ENCODE results near the gene PACS2.

The PACS2 gene

GRCh38 chr14:105363847-105364708, 49.5 kb downstream of the PACS2 start:
- H3K4me3 ChIP-seq (ENCODE audit: low read depth, low read length): peak overlapping the region; percentile 23
- no peaks in the 10 kb centered on the region for H3K36me3 ChIP-seq
- DNase-seq: peak; percentile 67
- TF ChIP-seq CTCF (IDR thresholded peaks at IDR 0.05; ENCODE audit: low read depth, low read length): no peak
- peaks cover 4% of the 10 kb centered on the region; the same call in 1 of the 2 replicates for H3K4me1 ChIP-seq
- H3K9me3 ChIP-seq: no peaks in the 10 kb centered on the region
- no peaks in the 10 kb centered on the region for H3K27me3 ChIP-seq

- Histone ChIP-seq H3K9me3 (no peaks in the 10 kb centered on the region), H3K4me1 (peaks cover 4% of the 10 kb centered on the region; the same call in 1 of the 2 replicates), H3K36me3 (no peaks in the 10 kb centered on the region), H3K4me3 (ENCODE audit: low read depth, low read length) (no peak overlapping the region), H3K27me3 (no peaks in the 10 kb centered on the region)
- no peak for DNase-seq
- no peak for TF ChIP-seq CTCF (IDR thresholded peaks at IDR 0.05; ENCODE audit: low read depth, low read length)
These were observed 50.6 kb downstream of the PACS2 start for GRCh38 chr14:105365101-105365500.

- peaks cover 4% of the 10 kb centered on the region; the same call in 1 of the 2 replicates for H3K4me1 ChIP-seq
- no peak for TF ChIP-seq CTCF (IDR thresholded peaks at IDR 0.05; ENCODE audit: low read depth, low read length)
- no peaks in the 10 kb centered on the region for H3K27me3 ChIP-seq
- no peak for DNase-seq
- no peaks in the 10 kb centered on the region for H3K9me3 ChIP-seq
- H3K36me3 ChIP-seq: no peaks in the 10 kb centered on the region
- no peak overlapping the region for H3K4me3 ChIP-seq (ENCODE audit: low read depth, low read length)
These were observed 51.1 kb downstream of the PACS2 start for GRCh38 chr14:105365681-105366080.

GRCh38 chr14:105366386-105367074, 52.0 kb downstream of the PACS2 start:
- no peak for TF ChIP-seq CTCF (IDR thresholded peaks at IDR 0.05; ENCODE audit: low read depth, low read length)
- no peak overlapping the region for H3K4me3 ChIP-seq (ENCODE audit: low read depth, low read length)
- no peak for DNase-seq
- peaks cover 4% of the 10 kb centered on the region; the same call in 1 of the 2 replicates for H3K4me1 ChIP-seq
- no peaks in the 10 kb centered on the region for H3K27me3 ChIP-seq
- no peaks in the 10 kb centered on the region for H3K36me3 ChIP-seq
- H3K9me3 ChIP-seq: no peaks in the 10 kb centered on the region

- Histone ChIP-seq H3K36me3 (no peaks in the 10 kb centered on the region), H3K4me3 (ENCODE audit: low read depth, low read length) (no peak overlapping the region), H3K9me3 (no peaks in the 10 kb centered on the region), H3K4me1 (peaks cover 4% of the 10 kb centered on the region; the same call in 1 of the 2 replicates), H3K27me3 (no peaks in the 10 kb centered on the region)
- TF ChIP-seq CTCF (IDR thresholded peaks at IDR 0.05; ENCODE audit: low read depth, low read length): no peak
- DNase-seq: no peak
These were observed 52.8 kb downstream of the PACS2 start for GRCh38 chr14:105367116-105368031.
